OCI-LY7 (cell line): ENCODE measurements around the gene TMEM253. TPM values are rescaled to one million over a fixed set of nuclear protein-coding genes. Genes with fewer than 3 reads are reported as not detected.

Experiments used
- BruUV-seq: library from RNA; stranded (reverse); fragments of 400-500 nt; replicated peaks from 2 replicates; lab custom pipeline; 2021; lab: Mats Ljungman, UMichigan
- CTCF ChIA-PET: fragments of 300-600 bp; sonication (Branson Sonifier 250); formaldehyde crosslinking; loops from one replicate; lab custom pipeline; 2022; ENCODE audit warnings: antibody characterized with exemption; ENCODE audit not compliant: unreplicated experiment; lab: Charles Lee
- POLR2A ChIA-PET: fragments of 300-600 bp; sonication (Branson Sonifier 250); formaldehyde crosslinking; loops from one replicate; lab custom pipeline; 2022; ENCODE audit warnings: antibody characterized with exemption; lab: Charles Lee
- DNase-seq: peaks from one replicate; pipeline ENCODE4 v3.0.0-alpha.2; 2015; ENCODE audit warnings: low spot score
- H2AFZ ChIP-seq: fragments of 200-600 bp; sonication (generic), shearing (Covaris generic); 2 replicates; pipeline ENCODE4 v1.6.1; 2014; ENCODE audit warnings: mild to moderate bottlenecking, antibody characterized with exemption, low read length, moderate library complexity
- H3K27ac ChIP-seq: fragments of 200-600 bp; sonication (generic); 2 replicates; pipeline ENCODE4 v1.5.1; 2014; ENCODE audit warnings: mixed run types, low read depth, mild to moderate bottlenecking, moderate library complexity, low read length, inconsistent platforms; ENCODE audit not compliant: poor library complexity, severe bottlenecking
- H3K36me3 ChIP-seq: fragments of 200-600 bp; sonication (generic); 2 replicates; pipeline ENCODE4 v1.6.1; 2014; ENCODE audit warnings: mild to moderate bottlenecking, antibody characterized with exemption, low read length, moderate library complexity, mixed read lengths; ENCODE audit not compliant: insufficient read depth
- H3K4me1 ChIP-seq: fragments of 200-600 bp; sonication (generic); 2 replicates; pipeline ENCODE4 v1.5.1; 2014; ENCODE audit warnings: mild to moderate bottlenecking, low read length; ENCODE audit not compliant: insufficient read depth, poor library complexity, severe bottlenecking
- H3K4me2 ChIP-seq: fragments of 200-600 bp; sonication (generic); 2 replicates; pipeline ENCODE4 v1.6.1; 2014; ENCODE audit warnings: mild to moderate bottlenecking, low read length
- H3K4me3 ChIP-seq: fragments of 200-600 bp; sonication (generic); 2 replicates; pipeline ENCODE4 v1.5.1; 2014; ENCODE audit warnings: mild to moderate bottlenecking, low read depth, low read length; ENCODE audit not compliant: poor library complexity, severe bottlenecking
- H3K79me2 ChIP-seq: fragments of 200-600 bp; sonication (generic); 2 replicates; pipeline ENCODE4 v1.6.1; 2016; ENCODE audit warnings: low read depth, mild to moderate bottlenecking, low read length, moderate library complexity, mixed read lengths; ENCODE audit not compliant: insufficient read depth
- H3K9me2 ChIP-seq: fragments of 200-600 bp; sonication (generic); 2 replicates; pipeline ENCODE4 v1.6.1; 2016; ENCODE audit warnings: mild to moderate bottlenecking, low read length, mixed read lengths; ENCODE audit not compliant: insufficient read depth
- H3K9me3 ChIP-seq: fragments of 200-600 bp; sonication (generic); 2 replicates; pipeline ENCODE4 v1.6.1; 2014; ENCODE audit warnings: mild to moderate bottlenecking, mixed run types, low read length, mixed read lengths
- H4K20me1 ChIP-seq: fragments of 200-600 bp; sonication (generic); 2 replicates; pipeline ENCODE4 v1.6.1; 2014; ENCODE audit warnings: mild to moderate bottlenecking, antibody characterized with exemption, low read length, moderate library complexity, mixed read lengths; ENCODE audit not compliant: insufficient read depth
- EZH2phosphoT487 ChIP-seq: fragments of 200-600 bp; sonication (generic); IDR thresholded peaks from 2 replicates; pipeline ENCODE4 v1.6.1; 2018; ENCODE audit warnings: low read depth, borderline replicate concordance, mild to moderate bottlenecking, mixed run types, antibody characterized with exemption, low read length, moderate library complexity, mixed read lengths
- intact Hi-C: fragments of 100-400 bp; cut with micrococcal nuclease; formaldehyde crosslinking; loops from one replicate; pipeline ENCODE4 v1.10.0; 2022; ENCODE audit not compliant: unreplicated experiment
- total RNA-seq, 2 experiments: library from RNA; depleted of rRNA in 1 of 2; stranded (reverse); fragments of >200 nt in 1 of 2; shearing (Covaris generic) in 1 of 2; gene quantifications; 2 replicates each; pipeline ENCODE4 v1.2.3, GENCODE V29; 2014 to 2022
- TF ChIP-seq, protein P1 (sequence below): fragments of 200-600 bp; sonication (generic); conservative IDR thresholded peaks from 2 replicates; pipeline ENCODE4 v1.5.1; 2014; ENCODE audit warnings: mild to moderate bottlenecking, antibody characterized with exemption, low read length, moderate library complexity, mixed read lengths

Gene TMEM253
- total RNA-seq, 2 experiments from 2014 or later, result 0.88 TPM; not detected in 1

DNA sequence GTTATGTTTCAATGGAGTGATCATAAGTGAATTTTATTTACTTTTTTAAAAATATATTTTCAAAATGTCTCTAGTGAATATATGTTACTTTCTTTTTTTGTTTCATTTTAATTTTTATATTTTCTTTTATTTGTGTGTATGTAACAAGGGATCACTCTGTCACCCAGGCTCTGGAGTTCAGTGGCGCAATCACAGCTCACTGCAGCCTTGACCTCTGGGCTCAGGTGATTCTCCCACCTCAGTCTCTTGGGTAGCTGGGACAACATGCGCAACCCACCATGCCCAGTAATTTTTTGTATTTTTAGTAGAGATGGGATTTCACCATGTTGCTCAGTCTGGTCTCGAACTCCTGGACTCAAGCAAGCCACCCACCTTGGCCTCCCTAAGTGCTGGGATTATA is 18.1 kb downstream of the TMEM253 start:
- H3K36me3 ChIP-seq, result no peaks in the 10 kb centered on the region
- no peak overlapping the region for H3K4me3 ChIP-seq
- ChIA-PET CTCF (no interaction called here), POLR2A (interaction anchor here (0.6 to 1.1 kb wide), 2 partner anchors 20 to 153 kb away, joined by 4 to 11 read pairs; no protein-coding TSS in a partner anchor)
- BruUV-seq, result no TSS peak
- no peaks in the 10 kb centered on the region for H3K9me2 ChIP-seq
- no peaks in the 10 kb centered on the region for H3K79me2 ChIP-seq
- TF ChIP-seq, protein P1, sequence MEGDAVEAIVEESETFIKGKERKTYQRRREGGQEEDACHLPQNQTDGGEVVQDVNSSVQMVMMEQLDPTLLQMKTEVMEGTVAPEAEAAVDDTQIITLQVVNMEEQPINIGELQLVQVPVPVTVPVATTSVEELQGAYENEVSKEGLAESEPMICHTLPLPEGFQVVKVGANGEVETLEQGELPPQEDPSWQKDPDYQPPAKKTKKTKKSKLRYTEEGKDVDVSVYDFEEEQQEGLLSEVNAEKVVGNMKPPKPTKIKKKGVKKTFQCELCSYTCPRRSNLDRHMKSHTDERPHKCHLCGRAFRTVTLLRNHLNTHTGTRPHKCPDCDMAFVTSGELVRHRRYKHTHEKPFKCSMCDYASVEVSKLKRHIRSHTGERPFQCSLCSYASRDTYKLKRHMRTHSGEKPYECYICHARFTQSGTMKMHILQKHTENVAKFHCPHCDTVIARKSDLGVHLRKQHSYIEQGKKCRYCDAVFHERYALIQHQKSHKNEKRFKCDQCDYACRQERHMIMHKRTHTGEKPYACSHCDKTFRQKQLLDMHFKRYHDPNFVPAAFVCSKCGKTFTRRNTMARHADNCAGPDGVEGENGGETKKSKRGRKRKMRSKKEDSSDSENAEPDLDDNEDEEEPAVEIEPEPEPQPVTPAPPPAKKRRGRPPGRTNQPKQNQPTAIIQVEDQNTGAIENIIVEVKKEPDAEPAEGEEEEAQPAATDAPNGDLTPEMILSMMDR, result no peak
- no peak for TF ChIP-seq EZH2phosphoT487
- no peak overlapping the region for H3K27ac ChIP-seq
- DNase-seq, result no peak
- no peaks in the 10 kb centered on the region for H4K20me1 ChIP-seq
- H2AFZ ChIP-seq, result no peak overlapping the region
- intact Hi-C loops, result no loop called here
- no peaks in the 10 kb centered on the region for H3K9me3 ChIP-seq
- H3K4me1 ChIP-seq, result no peaks in the 10 kb centered on the region
- H3K4me2 ChIP-seq, result no peak overlapping the region

DNA sequence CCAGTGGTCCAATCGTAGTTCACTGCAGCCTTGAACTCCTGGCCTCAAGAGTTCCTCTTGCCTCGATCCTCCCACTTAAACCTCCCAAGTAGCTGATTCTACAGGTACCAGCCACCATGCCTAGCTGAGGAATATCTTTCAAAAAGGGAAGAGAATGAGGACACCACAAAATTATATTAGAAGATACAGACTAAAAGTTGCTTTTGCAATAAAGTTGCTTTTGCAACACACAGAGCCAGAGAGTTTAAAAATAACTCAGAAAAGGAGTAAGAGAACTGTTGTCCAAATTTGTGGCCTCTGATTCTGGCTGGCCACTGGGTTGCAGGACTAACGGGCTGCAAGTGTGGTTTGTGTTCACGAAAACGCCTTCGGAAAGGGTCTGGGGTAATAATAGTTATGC is 19.8 kb downstream of the TMEM253 start:
- Histone ChIP-seq H3K4me2 (no peak overlapping the region), H3K4me3 (no peak overlapping the region), H3K79me2 (no peaks in the 10 kb centered on the region), H3K36me3 (no peaks in the 10 kb centered on the region), H2AFZ (no peak overlapping the region), H3K27ac (no peak overlapping the region), H3K9me3 (no peaks in the 10 kb centered on the region), H3K4me1 (no peaks in the 10 kb centered on the region), H4K20me1 (no peaks in the 10 kb centered on the region), H3K9me2 (no peaks in the 10 kb centered on the region)
- CTCF ChIA-PET, result no interaction called here
- intact Hi-C loops, result no loop called here
- TF ChIP-seq EZH2phosphoT487, result no peak
- TF ChIP-seq, protein P1, result no peak
- POLR2A ChIA-PET, result no interaction called here
- DNase-seq, result no peak
- BruUV-seq, result no TSS peak

DNA sequence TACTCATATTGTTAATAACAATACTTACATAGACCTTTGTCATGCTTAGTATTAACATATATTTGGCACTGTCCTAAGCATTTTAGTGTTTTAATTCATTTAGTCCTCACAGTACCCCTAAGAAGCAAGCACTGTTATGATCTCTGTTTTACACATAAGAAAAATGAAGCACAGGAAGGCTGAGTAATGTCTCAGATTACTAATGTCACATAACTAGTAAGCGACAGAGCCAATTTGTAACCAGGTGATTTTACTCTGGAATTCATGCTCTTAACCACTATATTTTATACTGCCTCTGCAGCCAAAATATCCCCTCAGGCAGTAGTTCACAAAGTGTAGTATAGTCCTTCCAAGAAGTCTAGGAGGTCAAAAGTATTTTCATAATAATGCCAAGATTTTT is 20.3 kb downstream of the TMEM253 start:
- no peaks in the 10 kb centered on the region for H3K36me3 ChIP-seq
- BruUV-seq, result no TSS peak
- no peak for DNase-seq
- no peak overlapping the region for H3K4me2 ChIP-seq
- no peak overlapping the region for H3K27ac ChIP-seq
- CTCF ChIA-PET, result no interaction called here
- no peaks in the 10 kb centered on the region for H3K4me1 ChIP-seq
- H2AFZ ChIP-seq, result no peak overlapping the region
- POLR2A ChIA-PET, result no interaction called here
- no peaks in the 10 kb centered on the region for H4K20me1 ChIP-seq
- H3K9me2 ChIP-seq, result no peaks in the 10 kb centered on the region
- H3K9me3 ChIP-seq, result no peaks in the 10 kb centered on the region
- intact Hi-C loops, result no loop called here
- TF ChIP-seq, protein P1, result no peak
- no peak for TF ChIP-seq EZH2phosphoT487
- no peak overlapping the region for H3K4me3 ChIP-seq
- no peaks in the 10 kb centered on the region for H3K79me2 ChIP-seq
